ENCODE results near the gene LRRN2.

The LRRN2 gene

GRCh38 chr1:204613636-204614035, 71.9 kb downstream of the LRRN2 start:
- no peak for DNase-seq (ENCODE audit: low read depth, low spot score)
- no peak overlapping the region for H3K4me3 ChIP-seq (ENCODE audit: low read depth, low read length)
- CTCF ChIA-PET = interaction anchor here (1.4 kb wide), 1 partner anchor 150 kb away, joined by 4 read pairs; no protein-coding TSS in a partner anchor
- TF ChIP-seq, protein P1, sequence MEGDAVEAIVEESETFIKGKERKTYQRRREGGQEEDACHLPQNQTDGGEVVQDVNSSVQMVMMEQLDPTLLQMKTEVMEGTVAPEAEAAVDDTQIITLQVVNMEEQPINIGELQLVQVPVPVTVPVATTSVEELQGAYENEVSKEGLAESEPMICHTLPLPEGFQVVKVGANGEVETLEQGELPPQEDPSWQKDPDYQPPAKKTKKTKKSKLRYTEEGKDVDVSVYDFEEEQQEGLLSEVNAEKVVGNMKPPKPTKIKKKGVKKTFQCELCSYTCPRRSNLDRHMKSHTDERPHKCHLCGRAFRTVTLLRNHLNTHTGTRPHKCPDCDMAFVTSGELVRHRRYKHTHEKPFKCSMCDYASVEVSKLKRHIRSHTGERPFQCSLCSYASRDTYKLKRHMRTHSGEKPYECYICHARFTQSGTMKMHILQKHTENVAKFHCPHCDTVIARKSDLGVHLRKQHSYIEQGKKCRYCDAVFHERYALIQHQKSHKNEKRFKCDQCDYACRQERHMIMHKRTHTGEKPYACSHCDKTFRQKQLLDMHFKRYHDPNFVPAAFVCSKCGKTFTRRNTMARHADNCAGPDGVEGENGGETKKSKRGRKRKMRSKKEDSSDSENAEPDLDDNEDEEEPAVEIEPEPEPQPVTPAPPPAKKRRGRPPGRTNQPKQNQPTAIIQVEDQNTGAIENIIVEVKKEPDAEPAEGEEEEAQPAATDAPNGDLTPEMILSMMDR (IDR thresholded peaks at IDR 0.05; ENCODE audit: insufficient read depth, low read length, missing control alignments) = no peak
- POLR2A ChIA-PET = no interaction called here

- DNase-seq (ENCODE audit: low read depth, low spot score) = no peak
- ChIA-PET POLR2A (no interaction called here), CTCF (no interaction called here)
- TF ChIP-seq, protein P1 (IDR thresholded peaks at IDR 0.05; ENCODE audit: insufficient read depth, low read length, missing control alignments) = no peak
- H3K4me3 ChIP-seq (ENCODE audit: low read depth, low read length) = no peak overlapping the region
Measured at GRCh38 chr1:204612326-204612725, 73.2 kb downstream of the LRRN2 start.

- POLR2A ChIA-PET = no interaction called here
- DNase-seq (ENCODE audit: low read depth, low spot score) = no peak
- TF ChIP-seq, protein P1 (IDR thresholded peaks at IDR 0.05; ENCODE audit: insufficient read depth, low read length, missing control alignments) = no peak
- CTCF ChIA-PET = interaction anchor here (1.3 to 1.6 kb wide), 3 partner anchors 12 to 136 kb away, joined by 3 to 4 read pairs (median 4); no protein-coding TSS in a partner anchor
- no peak overlapping the region for H3K4me3 ChIP-seq (ENCODE audit: low read depth, low read length)
Measured at GRCh38 chr1:204611036-204611435, 74.5 kb downstream of the LRRN2 start.

DNA sequence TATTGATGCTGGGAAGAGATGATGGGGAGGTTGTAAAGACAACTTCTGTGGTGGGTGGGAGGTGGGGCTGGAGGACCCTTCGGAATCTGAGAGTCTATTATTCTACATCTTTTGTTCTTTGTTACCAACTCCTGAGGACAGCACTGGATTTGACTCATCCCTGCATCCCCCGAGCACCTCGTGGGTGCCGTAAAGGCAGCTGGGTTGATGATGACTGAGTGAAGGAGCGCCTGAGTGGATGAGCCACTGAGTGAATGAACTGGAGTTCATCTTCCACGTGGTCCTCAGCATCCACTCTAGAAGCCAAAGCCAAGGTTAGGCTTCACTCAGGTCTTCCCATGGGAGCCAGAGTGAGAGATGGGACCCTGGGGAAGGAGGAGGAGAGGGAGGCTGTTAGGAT, 77.6 kb downstream of the LRRN2 start:
- POLR2A ChIA-PET = no interaction called here
- DNase-seq (ENCODE audit: low read depth, low spot score) = no peak
- CTCF ChIA-PET = no interaction called here
- TF ChIP-seq, protein P1 (IDR thresholded peaks at IDR 0.05; ENCODE audit: insufficient read depth, low read length, missing control alignments) = no peak
- H3K4me3 ChIP-seq (ENCODE audit: low read depth, low read length) = no peak overlapping the region

DNA sequence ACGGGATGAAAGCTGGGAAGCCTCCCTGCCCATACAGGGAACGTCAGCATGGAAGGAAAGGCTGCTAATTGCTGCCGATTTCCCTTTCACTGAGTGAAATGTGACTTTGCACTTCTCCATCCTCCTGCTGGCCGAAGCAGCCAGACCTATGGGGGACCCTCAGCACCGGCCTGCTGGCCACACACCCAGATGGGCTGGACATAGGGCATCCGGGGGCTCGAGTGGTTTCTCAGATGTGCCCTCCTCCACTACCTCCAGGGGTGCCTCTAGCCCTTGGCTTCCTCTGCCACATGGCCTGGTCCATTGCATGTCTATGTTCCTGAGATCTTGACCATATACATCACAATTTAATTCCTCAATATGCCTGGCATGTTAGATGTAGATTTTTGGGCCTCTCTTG, 79.7 kb downstream of the LRRN2 start:
- ChIA-PET POLR2A (no interaction called here), CTCF (no interaction called here)
- TF ChIP-seq, protein P1 (IDR thresholded peaks at IDR 0.05; ENCODE audit: insufficient read depth, low read length, missing control alignments) = no peak
- DNase-seq (ENCODE audit: low read depth, low spot score) = no peak
- H3K4me3 ChIP-seq (ENCODE audit: low read depth, low read length) = no peak overlapping the region

DNA sequence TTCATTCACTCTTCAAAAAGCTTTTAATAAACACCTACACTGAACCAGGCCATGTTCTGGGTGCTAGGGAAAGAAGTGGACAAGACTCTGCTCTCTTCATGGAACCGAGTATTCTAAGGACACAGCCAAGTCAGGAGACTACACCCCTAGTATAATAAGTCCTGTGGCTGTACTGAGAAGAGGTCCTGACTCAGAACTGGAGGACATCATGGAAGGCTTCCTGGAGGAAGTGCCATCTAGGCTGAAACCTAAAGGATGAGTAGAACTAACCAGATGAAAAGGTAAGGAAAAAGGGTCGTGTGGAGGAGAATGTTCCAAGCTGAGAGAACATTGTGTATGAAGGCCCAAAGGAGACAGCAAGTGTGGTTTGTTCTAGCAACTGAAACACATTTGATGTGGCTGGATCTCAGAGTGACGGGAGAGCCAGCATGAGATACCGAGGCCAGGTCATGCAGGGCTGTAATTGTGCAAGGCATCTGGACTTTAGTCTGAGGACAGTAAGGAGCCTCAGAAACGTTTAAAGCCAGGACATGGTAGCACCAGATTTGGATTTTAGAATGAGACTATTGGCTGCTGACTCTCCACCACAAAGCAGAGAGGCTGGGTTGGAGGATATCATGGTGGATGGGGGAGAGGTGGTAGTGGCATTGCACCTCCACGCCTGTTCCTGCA, 82.5 kb downstream of the LRRN2 start:
- no peak overlapping the region for H3K4me3 ChIP-seq (ENCODE audit: low read depth, low read length)
- ChIA-PET POLR2A (no interaction called here), CTCF (no interaction called here)
- TF ChIP-seq, protein P1 (IDR thresholded peaks at IDR 0.05; ENCODE audit: insufficient read depth, low read length, missing control alignments) = no peak
- no peak for DNase-seq (ENCODE audit: low read depth, low spot score)

Measured in AG04449 (cell line).